NB4 (cell line): ENCODE results near the gene PIGM.

Experiments
- CTCF ChIP-seq: IDR thresholded peaks from one replicate; pipeline ENCODE4 v1.5.1; 2012; ENCODE audit warnings: low read depth, low read length
- POLR2A ChIP-seq: IDR thresholded peaks from 2 replicates; pipeline ENCODE4 v1.6.1; 2011; ENCODE audit warnings: mild to moderate bottlenecking; ENCODE audit not compliant: insufficient read length; ENCODE audit errors: extremely low read depth

DNA sequence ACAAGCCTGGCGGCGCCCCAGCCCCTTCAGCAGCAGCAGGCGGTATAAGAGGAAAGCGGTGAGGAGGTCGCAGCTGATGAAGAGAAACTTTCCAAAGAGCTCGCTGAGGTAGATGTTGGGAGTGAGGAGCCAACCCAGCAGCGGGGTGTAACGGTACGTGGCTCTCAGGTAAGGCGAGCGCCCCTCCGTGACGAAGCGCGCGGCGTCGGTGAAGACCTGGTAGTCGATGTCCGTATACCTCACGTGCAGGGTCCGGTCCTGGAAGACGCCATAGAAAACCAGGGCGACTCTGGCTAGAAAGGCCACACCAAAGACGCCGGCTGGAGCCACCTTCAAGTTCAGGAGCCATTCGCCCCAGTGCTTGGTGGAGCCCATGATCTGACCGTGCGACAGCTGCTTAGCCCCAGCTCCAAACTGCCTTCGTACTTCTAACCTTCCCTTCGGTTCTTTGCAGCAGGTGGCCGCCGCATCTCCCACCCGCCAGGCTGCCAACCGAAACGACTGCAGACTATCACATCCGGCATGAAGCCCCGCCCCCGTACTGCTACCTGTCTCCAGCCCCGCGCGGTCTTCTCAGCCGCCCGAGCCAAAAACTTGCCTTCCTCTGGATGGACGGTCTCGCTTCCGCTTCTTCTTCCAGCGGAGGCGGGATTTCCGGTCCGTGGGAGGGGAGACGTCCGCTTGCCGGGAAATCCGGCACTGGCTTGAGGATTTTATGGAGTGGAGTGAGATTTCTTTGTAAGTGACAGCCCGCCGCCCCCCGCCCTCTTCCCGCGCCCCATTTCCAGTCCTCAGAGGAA, at the start of gene PIGM:
- TF ChIP-seq CTCF, result no peak
- peak; percentile 72 for TF ChIP-seq POLR2A
